H9 (cell line): Measurements from ENCODE around the gene NHLRC1. TPM values are rescaled to one million over a fixed set of nuclear protein-coding genes. Genes with fewer than 3 reads are reported as not detected.

ENCODE experiments used
- DNase-seq: peaks from one replicate; pipeline ENCODE4 v3.0.0-alpha.2; 2017
- H2AFZ ChIP-seq: one replicate; pipeline ENCODE4 v1.6.1; 2013; ENCODE audit warnings: mild to moderate bottlenecking, low read length, control low read depth, moderate library complexity
- H2AK5ac ChIP-seq: 2 replicates; pipeline ENCODE4 v1.6.1; 2013; ENCODE audit warnings: low read length, control low read depth, mixed read lengths; ENCODE audit not compliant: insufficient read length
- H2BK120ac ChIP-seq: one replicate; pipeline ENCODE4 v1.6.1; 2013; ENCODE audit warnings: low read depth, mild to moderate bottlenecking, low read length, control low read depth, inconsistent platforms; ENCODE audit not compliant: poor library complexity, severe bottlenecking
- H2BK12ac ChIP-seq: 2 replicates; pipeline ENCODE4 v1.6.1; 2013; ENCODE audit warnings: low read length, control low read depth, mixed read lengths, low read depth; ENCODE audit not compliant: insufficient read length
- H2BK15ac ChIP-seq: 2 replicates; pipeline ENCODE4 v1.6.1; 2013; ENCODE audit warnings: low read depth, low read length, control low read depth
- H2BK20ac ChIP-seq: one replicate; pipeline ENCODE4 v1.6.1; 2013; ENCODE audit warnings: low read depth, mild to moderate bottlenecking, low read length, control low read depth, inconsistent platforms; ENCODE audit not compliant: poor library complexity, severe bottlenecking
- H2BK5ac ChIP-seq: 2 replicates; pipeline ENCODE4 v1.6.1; 2013; ENCODE audit warnings: low read length, control low read depth, mixed read lengths; ENCODE audit not compliant: insufficient read length
- H3K14ac ChIP-seq: 2 replicates; pipeline ENCODE4 v1.6.1; 2013; ENCODE audit warnings: low read length, control low read depth; ENCODE audit not compliant: insufficient read depth
- H3K18ac ChIP-seq: 2 replicates; pipeline ENCODE4 v1.6.1; 2013; ENCODE audit warnings: low read depth, mild to moderate bottlenecking, mixed read lengths, low read length, control low read depth; ENCODE audit not compliant: insufficient read length
- H3K23ac ChIP-seq: 2 replicates; pipeline ENCODE4 v1.6.1; 2013; ENCODE audit warnings: low read length, control low read depth, mixed read lengths, low read depth; ENCODE audit not compliant: insufficient read length
- H3K23me2 ChIP-seq: 2 replicates; pipeline ENCODE4 v1.6.1; 2013; ENCODE audit warnings: low read depth, mild to moderate bottlenecking, mixed read lengths, low read length, control low read depth; ENCODE audit not compliant: insufficient read length, poor library complexity, severe bottlenecking
- H3K27ac ChIP-seq: 2 replicates; pipeline ENCODE4 v1.5.1; 2013; ENCODE audit warnings: low read length, control low read depth, mixed read lengths, low read depth; ENCODE audit not compliant: insufficient read length
- H3K27me3 ChIP-seq: 2 replicates; pipeline ENCODE4 v1.6.1; 2013; ENCODE audit warnings: low read length, control low read depth, inconsistent platforms; ENCODE audit not compliant: insufficient read depth
- H3K4ac ChIP-seq: 2 replicates; pipeline ENCODE4 v1.6.1; 2013; ENCODE audit warnings: low read depth, mild to moderate bottlenecking, control low read depth, inconsistent platforms, low read length, moderate library complexity
- H3K4me1 ChIP-seq: 2 replicates; pipeline ENCODE4 v1.6.1; 2013; ENCODE audit warnings: low read length, control low read depth, inconsistent platforms; ENCODE audit not compliant: insufficient read depth
- H3K4me2 ChIP-seq: 2 replicates; pipeline ENCODE4 v1.6.1; 2013; ENCODE audit warnings: low read length, control low read depth, mixed read lengths; ENCODE audit not compliant: insufficient read length, insufficient read depth
- H3K56ac ChIP-seq: 2 replicates; pipeline ENCODE4 v1.6.1; 2013; ENCODE audit warnings: low read depth, mild to moderate bottlenecking, mixed read lengths, low read length, control low read depth; ENCODE audit not compliant: insufficient read length
- H3K79me1 ChIP-seq: 2 replicates; pipeline ENCODE4 v1.6.1; 2013; ENCODE audit warnings: low read depth, mild to moderate bottlenecking, moderate library complexity, low read length, control low read depth, inconsistent platforms; ENCODE audit not compliant: insufficient read depth, poor library complexity, severe bottlenecking
- H3K79me2 ChIP-seq: 2 replicates; pipeline ENCODE4 v1.6.1; 2013; ENCODE audit warnings: low read length, control low read depth, inconsistent platforms; ENCODE audit not compliant: insufficient read depth
- H3K9ac ChIP-seq: 2 replicates; pipeline ENCODE4 v1.6.1; 2013; ENCODE audit warnings: low read length, control low read depth, mixed read lengths; ENCODE audit not compliant: insufficient read length; ENCODE audit errors: extremely low read depth
- H3K9me3 ChIP-seq: one replicate; pipeline ENCODE4 v1.6.1; 2013; ENCODE audit warnings: low read depth, low read length, inconsistent platforms; ENCODE audit not compliant: control insufficient read depth
- H3T11ph ChIP-seq: one replicate; pipeline ENCODE4 v1.6.1; 2013; ENCODE audit warnings: mild to moderate bottlenecking, low read length, control low read depth, inconsistent platforms
- H4K20me1 ChIP-seq: one replicate; pipeline ENCODE4 v1.6.1; 2013; ENCODE audit not compliant: control insufficient read depth, insufficient read length, insufficient read depth
- H4K5ac ChIP-seq: 2 replicates; pipeline ENCODE4 v1.6.1; 2013; ENCODE audit warnings: low read depth, mild to moderate bottlenecking, mixed read lengths, low read length, control low read depth; ENCODE audit not compliant: insufficient read length
- H4K8ac ChIP-seq: replicated peaks from 2 replicates; pipeline ENCODE4 v1.6.1; 2013; ENCODE audit warnings: low read length, control low read depth, mixed read lengths, low read depth; ENCODE audit not compliant: insufficient read length
- H4K91ac ChIP-seq: 2 replicates; pipeline ENCODE4 v1.6.1; 2013; ENCODE audit warnings: low read depth, mild to moderate bottlenecking, moderate library complexity, mixed read lengths, low read length, control low read depth; ENCODE audit not compliant: insufficient read length
- H3K27ac Mint-ChIP-seq, 3 experiments: 2 replicates in 2 of 3; 3 replicates in 1 of 3; pipeline ENCODE4 v1.8.0; 2020 to 2021; ENCODE audit warnings: mixed read lengths in 3 of 3, mild to moderate bottlenecking in 1 of 3, moderate library complexity in 1 of 3
- H3K27me3 Mint-ChIP-seq: 2 replicates; pipeline ENCODE4 v1.8.0; 2021; ENCODE audit warnings: low read depth, mild to moderate bottlenecking, moderate library complexity, mixed read lengths
- H3K36me3 Mint-ChIP-seq, 3 experiments: 2 replicates in 2 of 3; 3 replicates in 1 of 3; pipeline ENCODE4 v1.8.0; 2020 to 2021; ENCODE audit warnings: low read depth in 3 of 3, mixed read lengths in 3 of 3; ENCODE audit not compliant: insufficient read depth in 1 of 3
- H3K4me1 Mint-ChIP-seq, 2 experiments: 2 replicates each; pipeline ENCODE4 v1.8.0; 2020; ENCODE audit warnings: mixed read lengths in 2 of 2
- H3K4me3 Mint-ChIP-seq, 2 experiments: 2 replicates in 1 of 2; 3 replicates in 1 of 2; pipeline ENCODE4 v1.8.0; 2020 to 2021; ENCODE audit warnings: mild to moderate bottlenecking in 2 of 2, mixed read lengths in 2 of 2, moderate library complexity in 1 of 2
- H3K9me3 Mint-ChIP-seq, 2 experiments: 2 replicates in 1 of 2; 3 replicates in 1 of 2; pipeline ENCODE4 v1.8.0; 2020; ENCODE audit warnings: mild to moderate bottlenecking in 2 of 2, mixed read lengths in 2 of 2, moderate library complexity in 1 of 2
- WGBS: extraction: QIAGEN DNeasy Blood & Tissue Kit; methylation state at CpG from one replicate; pipeline ENCODE4 v1.1.7; 2013; ENCODE audit warnings: missing lambda C conversion rate, low lambda C conversion rate, mixed read lengths; ENCODE audit not compliant: insufficient read length; ENCODE audit errors: extremely low coverage; 5-methylcytosine and 5-hydroxymethylcytosine counted together
- total RNA-seq: library from RNA; stranded (reverse); gene quantifications from 2 replicates; pipeline ENCODE4 v1.2.1, GENCODE V29; 2021
- TF ChIP-seq, protein P1 (sequence below): fragments of 200-600 bp; sonication (generic); conservative IDR thresholded peaks from 3 replicates; pipeline ENCODE4 v1.8.0; 2021; ENCODE audit warnings: antibody characterized with exemption, mild to moderate bottlenecking

NHLRC1 gene
- total RNA-seq, 1 experiment from 2014 or later: 1.5 TPM

DNA sequence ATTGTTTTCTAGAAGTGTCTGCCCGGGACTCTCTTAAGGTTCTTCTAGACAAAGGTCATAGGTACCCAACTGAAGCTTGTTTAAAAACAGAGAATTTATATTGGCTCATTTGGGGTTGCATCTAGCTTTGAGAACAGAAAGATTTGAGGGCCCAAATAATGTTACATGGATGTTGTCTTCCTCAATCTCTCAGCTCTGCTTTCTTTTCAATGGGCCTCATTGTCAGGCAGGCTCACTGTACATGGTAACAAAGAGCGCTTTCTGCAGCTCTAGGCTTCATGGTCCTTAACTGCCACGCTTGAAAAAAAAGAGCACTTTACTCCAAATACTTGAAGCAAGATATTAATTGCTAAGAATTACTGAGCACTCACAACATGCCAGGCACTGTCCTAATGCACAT lies 22.2 kb downstream of the NHLRC1 start:
- Histone ChIP-seq H3K4me1 (no peaks in the 10 kb centered on the region), H4K8ac (no peak overlapping the region), H2BK20ac (no peak overlapping the region), H2BK5ac (no peak overlapping the region), H3K27me3 (no peaks in the 10 kb centered on the region), H4K91ac (no peak overlapping the region), H3K56ac (no peak overlapping the region), H3K18ac (no peak overlapping the region), H3K79me1 (no peaks in the 10 kb centered on the region), H2BK15ac (no peak overlapping the region), H4K5ac (no peak overlapping the region), H3K23ac (no peak overlapping the region), H3K4me2 (no peak overlapping the region), H3T11ph (no peak overlapping the region), H3K79me2 (no peaks in the 10 kb centered on the region), H3K14ac (no peak overlapping the region), H3K9ac (no peak overlapping the region), H3K23me2 (no peaks in the 10 kb centered on the region), H2AK5ac (no peak overlapping the region), H2BK12ac (no peak overlapping the region), H3K4ac (no peak overlapping the region), H4K20me1 (no peaks in the 10 kb centered on the region), H3K9me3 (no peaks in the 10 kb centered on the region), H3K27ac (no peak overlapping the region), H2BK120ac (no peak overlapping the region), H2AFZ (no peak overlapping the region)
- Mint-ChIP-seq H3K4me3 (no peak overlapping the region), H3K27ac (no peak overlapping the region), H3K9me3 (no peaks in the 10 kb centered on the region), H3K36me3 (no peaks in the 10 kb centered on the region), H3K4me1 (no peaks in the 10 kb centered on the region), H3K27me3 (no peaks in the 10 kb centered on the region)
- no peak for DNase-seq
- TF ChIP-seq, protein P1, sequence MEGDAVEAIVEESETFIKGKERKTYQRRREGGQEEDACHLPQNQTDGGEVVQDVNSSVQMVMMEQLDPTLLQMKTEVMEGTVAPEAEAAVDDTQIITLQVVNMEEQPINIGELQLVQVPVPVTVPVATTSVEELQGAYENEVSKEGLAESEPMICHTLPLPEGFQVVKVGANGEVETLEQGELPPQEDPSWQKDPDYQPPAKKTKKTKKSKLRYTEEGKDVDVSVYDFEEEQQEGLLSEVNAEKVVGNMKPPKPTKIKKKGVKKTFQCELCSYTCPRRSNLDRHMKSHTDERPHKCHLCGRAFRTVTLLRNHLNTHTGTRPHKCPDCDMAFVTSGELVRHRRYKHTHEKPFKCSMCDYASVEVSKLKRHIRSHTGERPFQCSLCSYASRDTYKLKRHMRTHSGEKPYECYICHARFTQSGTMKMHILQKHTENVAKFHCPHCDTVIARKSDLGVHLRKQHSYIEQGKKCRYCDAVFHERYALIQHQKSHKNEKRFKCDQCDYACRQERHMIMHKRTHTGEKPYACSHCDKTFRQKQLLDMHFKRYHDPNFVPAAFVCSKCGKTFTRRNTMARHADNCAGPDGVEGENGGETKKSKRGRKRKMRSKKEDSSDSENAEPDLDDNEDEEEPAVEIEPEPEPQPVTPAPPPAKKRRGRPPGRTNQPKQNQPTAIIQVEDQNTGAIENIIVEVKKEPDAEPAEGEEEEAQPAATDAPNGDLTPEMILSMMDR: no peak
- WGBS: no CpG with 5 or more reads among the region's 3 CpGs
